ENCODE measurements around the gene KLHDC3. TPM values are rescaled to one million over a fixed set of nuclear protein-coding genes. Genes with fewer than 3 reads are reported as not detected.

The KLHDC3 gene
- total and polyA plus RNA-seq, 8 donors, result 19.7 to 48.8 (median 29.9) TPM

DNA sequence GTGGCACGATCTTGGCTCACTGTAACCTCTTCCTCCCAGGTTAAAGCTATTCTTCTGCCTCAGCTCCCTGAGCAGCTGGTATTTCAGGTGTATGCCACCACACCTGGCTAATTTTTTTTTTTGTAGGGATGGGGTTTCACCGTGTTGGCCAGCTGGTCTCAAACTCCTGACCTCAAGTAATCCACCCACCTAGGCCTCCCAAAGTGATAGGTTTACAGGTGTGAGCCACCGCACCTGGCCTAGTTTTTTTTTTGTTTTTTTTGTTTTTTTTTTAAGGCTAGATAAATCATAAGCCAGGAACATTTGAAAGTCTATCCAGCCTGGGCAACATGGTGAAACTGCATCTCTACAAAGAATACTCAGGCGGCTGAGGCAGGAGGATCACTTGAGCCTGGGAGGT lies 18.3 kb downstream of the KLHDC3 start:
- H3K27me3 ChIP-seq, result no peaks in the 10 kb centered on the region
- intact Hi-C loops (cut with DNase I), result no loop called here
- H3K27ac ChIP-seq, result no peak overlapping the region
- H3K4me1 ChIP-seq, result no peaks in the 10 kb centered on the region
- H3K9me3 ChIP-seq, result no peaks in the 10 kb centered on the region
- H3K36me3 ChIP-seq, result peaks cover 0 to 45% (median 15%) of the 10 kb centered on the region in 3 donors
- H3K4me3 ChIP-seq, result no peak overlapping the region
- FAIRE-seq, result no peak
- TF ChIP-seq, protein P1, sequence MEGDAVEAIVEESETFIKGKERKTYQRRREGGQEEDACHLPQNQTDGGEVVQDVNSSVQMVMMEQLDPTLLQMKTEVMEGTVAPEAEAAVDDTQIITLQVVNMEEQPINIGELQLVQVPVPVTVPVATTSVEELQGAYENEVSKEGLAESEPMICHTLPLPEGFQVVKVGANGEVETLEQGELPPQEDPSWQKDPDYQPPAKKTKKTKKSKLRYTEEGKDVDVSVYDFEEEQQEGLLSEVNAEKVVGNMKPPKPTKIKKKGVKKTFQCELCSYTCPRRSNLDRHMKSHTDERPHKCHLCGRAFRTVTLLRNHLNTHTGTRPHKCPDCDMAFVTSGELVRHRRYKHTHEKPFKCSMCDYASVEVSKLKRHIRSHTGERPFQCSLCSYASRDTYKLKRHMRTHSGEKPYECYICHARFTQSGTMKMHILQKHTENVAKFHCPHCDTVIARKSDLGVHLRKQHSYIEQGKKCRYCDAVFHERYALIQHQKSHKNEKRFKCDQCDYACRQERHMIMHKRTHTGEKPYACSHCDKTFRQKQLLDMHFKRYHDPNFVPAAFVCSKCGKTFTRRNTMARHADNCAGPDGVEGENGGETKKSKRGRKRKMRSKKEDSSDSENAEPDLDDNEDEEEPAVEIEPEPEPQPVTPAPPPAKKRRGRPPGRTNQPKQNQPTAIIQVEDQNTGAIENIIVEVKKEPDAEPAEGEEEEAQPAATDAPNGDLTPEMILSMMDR (IDR thresholded peaks at IDR 0.05), result no peak
- DNase-seq, result no peak
- ATAC-seq, result no peak
- 86 to 88% methylated on average over 4 of the region's 4 CpGs for WGBS, 2 donors

DNA sequence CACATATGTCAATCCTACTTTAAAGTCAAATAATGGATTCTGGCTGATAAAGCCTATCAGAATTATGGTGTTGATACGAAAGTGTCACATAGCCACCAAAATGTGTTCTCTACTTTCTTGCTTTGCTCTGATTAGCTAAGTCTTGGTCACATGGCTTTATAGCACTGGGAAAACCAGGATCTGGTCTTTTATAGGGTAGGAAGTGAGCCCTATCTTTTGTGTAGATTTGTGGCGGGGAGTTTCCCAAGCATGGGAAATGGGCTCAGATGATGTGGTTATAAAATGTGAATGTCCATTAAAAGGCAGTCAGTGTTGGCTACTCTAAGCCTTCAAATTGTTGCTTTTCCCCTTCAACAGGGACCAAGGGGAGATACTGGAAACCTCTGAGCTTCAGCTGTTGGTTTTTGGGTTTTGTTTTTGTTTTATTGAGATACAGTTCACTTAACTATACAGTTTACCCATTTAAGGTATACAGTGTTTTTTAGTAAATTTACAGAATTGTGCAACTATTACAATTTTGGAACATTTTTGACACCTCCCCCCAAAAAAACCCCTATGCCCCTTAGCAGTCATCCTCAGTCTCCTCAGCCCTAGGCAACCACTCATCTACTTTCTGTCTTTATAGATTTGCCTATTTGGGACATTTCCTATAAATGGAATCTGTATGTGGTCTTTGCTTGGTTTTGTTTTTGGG lies 19.6 kb downstream of the KLHDC3 start:
- no peak for FAIRE-seq
- Histone ChIP-seq H3K9me3 (no peaks in the 10 kb centered on the region), H3K27ac (no peak overlapping the region), H3K4me1 (no peaks in the 10 kb centered on the region), H3K27me3 (no peaks in the 10 kb centered on the region), H3K36me3 (peaks cover 0 to 47% (median 22%) of the 10 kb centered on the region in 3 donors), H3K4me3 (no peak overlapping the region)
- TF ChIP-seq, protein P1 (IDR thresholded peaks at IDR 0.05), result no peak
- ATAC-seq, result no peak
- intact Hi-C loops (cut with DNase I), result no loop called here
- DNase-seq, result no peak
- 77 to 81% methylated on average over 2 of the region's 2 CpGs for WGBS, 2 donors

DNA sequence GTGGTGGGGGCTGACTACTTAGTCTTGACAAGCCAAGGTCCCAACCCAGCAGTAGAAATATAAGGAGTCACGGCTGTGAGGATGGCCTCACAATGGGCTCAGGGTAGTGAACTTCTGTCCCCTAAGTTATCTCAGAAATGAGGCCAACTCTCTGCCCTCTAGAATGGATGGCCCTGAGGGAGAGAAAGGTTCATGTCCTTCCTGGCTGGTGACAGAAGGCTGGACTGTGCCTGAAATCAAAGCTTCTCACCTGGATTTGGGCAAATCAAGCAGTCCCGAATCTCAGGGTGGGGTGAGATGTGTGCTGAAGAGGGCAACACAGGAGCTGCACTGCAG lies 20.1 kb downstream of the KLHDC3 start:
- DNase-seq (no peak), FAIRE-seq (no peak)
- no peak overlapping the region for H3K27ac ChIP-seq

DNA sequence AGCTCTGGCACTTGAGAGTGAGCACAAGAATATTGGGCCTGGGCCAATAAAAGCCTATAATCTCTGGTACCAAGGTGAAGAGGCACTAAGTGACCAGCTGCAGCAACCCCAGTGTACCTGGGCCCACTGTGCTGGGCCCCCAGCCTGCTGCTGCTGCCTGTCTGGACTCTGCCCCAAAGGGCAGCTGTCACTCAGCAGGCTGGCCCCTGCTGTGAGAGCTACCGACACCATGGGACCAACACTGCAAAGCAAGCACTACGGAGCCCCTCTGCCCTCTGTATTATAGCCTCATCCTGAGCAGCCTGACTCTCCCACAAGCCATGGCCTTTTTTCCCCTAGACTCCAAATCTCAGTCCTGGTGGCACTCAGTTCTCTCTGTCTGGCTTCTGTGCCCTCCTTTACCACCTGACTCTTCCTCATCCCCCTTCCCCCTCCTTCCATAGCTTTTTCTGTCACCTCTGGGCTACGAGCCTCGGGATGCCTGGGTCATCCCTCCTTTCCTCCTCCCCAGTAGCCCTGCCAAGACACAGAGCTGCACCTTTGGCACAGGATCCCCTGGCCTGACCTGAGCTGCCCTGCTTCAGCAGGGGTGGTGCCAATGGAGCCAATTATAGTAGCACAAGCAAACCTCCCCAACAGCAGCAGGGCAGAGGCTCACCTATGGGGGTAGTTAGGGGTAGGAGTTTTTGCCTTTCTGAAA lies 21.6 kb downstream of the KLHDC3 start:
- no peak overlapping the region for H3K4me3 ChIP-seq
- TF ChIP-seq, protein P1 (IDR thresholded peaks at IDR 0.05), result no peak
- WGBS, 2 donors, result 68 to 80% methylated on average over 4 of the region's 4 CpGs
- H3K27ac ChIP-seq, result no peak overlapping the region
- H3K27me3 ChIP-seq, result no peaks in the 10 kb centered on the region
- DNase-seq, result no peak
- peak in 1 of 4 donors; percentile 19 for ATAC-seq
- FAIRE-seq, result no peak
- no peaks in the 10 kb centered on the region for H3K9me3 ChIP-seq
- no peaks in the 10 kb centered on the region for H3K4me1 ChIP-seq
- intact Hi-C loops (cut with DNase I), result no loop called here
- peaks cover 0 to 37% (median 14%) of the 10 kb centered on the region in 3 donors for H3K36me3 ChIP-seq

More for the DNA sequence above, 20.1 kb downstream of the KLHDC3 start:
- TF ChIP-seq, protein P1 (IDR thresholded peaks at IDR 0.05), result no peak
- H3K4me3 ChIP-seq, result no peak overlapping the region
- WGBS, 2 donors, result 85 to 88% methylated on average over 2 of the region's 2 CpGs
- no peaks in the 10 kb centered on the region for H3K9me3 ChIP-seq
- H3K27me3 ChIP-seq, result no peaks in the 10 kb centered on the region
- H3K36me3 ChIP-seq, result peaks cover 0 to 44% (median 16%) of the 10 kb centered on the region in 3 donors
- intact Hi-C loops (cut with DNase I), result no loop called here
- H3K4me1 ChIP-seq, result no peaks in the 10 kb centered on the region
- no peak for ATAC-seq

DNA sequence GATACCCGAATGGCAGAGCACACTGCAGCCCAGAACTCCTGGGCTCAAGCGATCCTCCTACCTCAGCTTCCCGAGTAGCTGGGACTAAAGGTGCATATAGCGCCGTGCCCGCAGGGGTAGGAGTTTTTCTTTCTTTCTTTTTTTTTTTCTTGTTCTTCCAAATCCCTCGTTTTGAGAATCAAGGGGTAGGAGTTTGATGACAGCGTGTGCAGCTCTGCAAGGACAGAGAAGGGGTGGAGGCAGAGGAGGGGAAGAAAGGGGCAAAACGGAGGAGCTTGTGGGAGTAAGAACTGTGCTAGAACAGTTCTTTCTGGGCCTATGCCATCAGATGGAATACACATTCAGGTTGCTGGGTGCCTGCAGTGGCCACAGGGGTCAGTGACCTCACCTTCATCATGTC lies 22.7 kb downstream of the KLHDC3 start:
- ATAC-seq (no peak), FAIRE-seq (no peak), DNase-seq (peak in 1 of 6 donors; percentile 5)
- TF ChIP-seq, protein P1 (IDR thresholded peaks at IDR 0.05), result no peak
- Histone ChIP-seq H3K4me3 (no peak overlapping the region), H3K36me3 (peaks cover 0 to 42% (median 14%) of the 10 kb centered on the region in 3 donors), H3K27ac (no peak overlapping the region), H3K27me3 (no peaks in the 10 kb centered on the region), H3K4me1 (no peaks in the 10 kb centered on the region), H3K9me3 (no peaks in the 10 kb centered on the region)
- intact Hi-C loops (cut with DNase I), result no loop called here
- WGBS, 2 donors, result 90 to 93% methylated on average over 9 of the region's 9 CpGs
